ENCODE measurements around the gene GRM2. TPM values are rescaled to one million over a fixed set of nuclear protein-coding genes. Genes with fewer than 3 reads are reported as not detected.

The GRM2 gene
- total RNA-seq, 4 donors from 2014 or later, result 0.30 to 1.8 (median 0.48) TPM; not detected in 1

GRCh38 chr3:51678186-51678585 lies 28.7 kb upstream of the GRM2 start:
- H3K4me1 ChIP-seq, result no peaks in the 10 kb centered on the region
- no peak for TF ChIP-seq POLR2A (IDR thresholded peaks at IDR 0.05)
- TF ChIP-seq, protein P1, sequence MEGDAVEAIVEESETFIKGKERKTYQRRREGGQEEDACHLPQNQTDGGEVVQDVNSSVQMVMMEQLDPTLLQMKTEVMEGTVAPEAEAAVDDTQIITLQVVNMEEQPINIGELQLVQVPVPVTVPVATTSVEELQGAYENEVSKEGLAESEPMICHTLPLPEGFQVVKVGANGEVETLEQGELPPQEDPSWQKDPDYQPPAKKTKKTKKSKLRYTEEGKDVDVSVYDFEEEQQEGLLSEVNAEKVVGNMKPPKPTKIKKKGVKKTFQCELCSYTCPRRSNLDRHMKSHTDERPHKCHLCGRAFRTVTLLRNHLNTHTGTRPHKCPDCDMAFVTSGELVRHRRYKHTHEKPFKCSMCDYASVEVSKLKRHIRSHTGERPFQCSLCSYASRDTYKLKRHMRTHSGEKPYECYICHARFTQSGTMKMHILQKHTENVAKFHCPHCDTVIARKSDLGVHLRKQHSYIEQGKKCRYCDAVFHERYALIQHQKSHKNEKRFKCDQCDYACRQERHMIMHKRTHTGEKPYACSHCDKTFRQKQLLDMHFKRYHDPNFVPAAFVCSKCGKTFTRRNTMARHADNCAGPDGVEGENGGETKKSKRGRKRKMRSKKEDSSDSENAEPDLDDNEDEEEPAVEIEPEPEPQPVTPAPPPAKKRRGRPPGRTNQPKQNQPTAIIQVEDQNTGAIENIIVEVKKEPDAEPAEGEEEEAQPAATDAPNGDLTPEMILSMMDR (IDR thresholded peaks at IDR 0.05), result no peak
- H3K27ac ChIP-seq, result no peak overlapping the region
- H3K9me3 ChIP-seq, result no peaks in the 10 kb centered on the region
- H3K4me3 ChIP-seq, result no peak overlapping the region
- H3K36me3 ChIP-seq, result no peaks in the 10 kb centered on the region
- intact Hi-C loops (cut with DNase I; ENCODE audit: low total_unique reads), result no loop called here
- no peak for DNase-seq
- H3K27me3 ChIP-seq, result no peaks in the 10 kb centered on the region

GRCh38 chr3:51678641-51679040 lies 28.2 kb upstream of the GRM2 start:
- H3K4me3 ChIP-seq, result no peak overlapping the region
- no peaks in the 10 kb centered on the region for H3K9me3 ChIP-seq
- H3K27me3 ChIP-seq, result no peaks in the 10 kb centered on the region
- H3K36me3 ChIP-seq, result no peaks in the 10 kb centered on the region
- no peak for DNase-seq
- intact Hi-C loops (cut with DNase I; ENCODE audit: low total_unique reads), result no loop called here
- TF ChIP-seq, protein P1 (IDR thresholded peaks at IDR 0.05), result no peak
- no peak for TF ChIP-seq POLR2A (IDR thresholded peaks at IDR 0.05)
- H3K4me1 ChIP-seq, result no peaks in the 10 kb centered on the region
- H3K27ac ChIP-seq, result no peak overlapping the region

- no peak overlapping the region for H3K27ac ChIP-seq
- TF ChIP-seq, protein P1 (IDR thresholded peaks at IDR 0.05), result no peak
- no peak for TF ChIP-seq POLR2A (IDR thresholded peaks at IDR 0.05)
- H3K4me3 ChIP-seq, result no peak overlapping the region
- H3K9me3 ChIP-seq, result no peaks in the 10 kb centered on the region
- H3K36me3 ChIP-seq, result no peaks in the 10 kb centered on the region
- no peaks in the 10 kb centered on the region for H3K27me3 ChIP-seq
- intact Hi-C loops (cut with DNase I; ENCODE audit: low total_unique reads), result no loop called here
- no peak for DNase-seq
- no peaks in the 10 kb centered on the region for H3K4me1 ChIP-seq
Observed at GRCh38 chr3:51679318-51679717, 27.6 kb upstream of the GRM2 start.

GRCh38 chr3:51679777-51680176 lies 27.1 kb upstream of the GRM2 start:
- Histone ChIP-seq H3K27me3 (no peaks in the 10 kb centered on the region), H3K9me3 (no peaks in the 10 kb centered on the region), H3K27ac (no peak overlapping the region)

DNA sequence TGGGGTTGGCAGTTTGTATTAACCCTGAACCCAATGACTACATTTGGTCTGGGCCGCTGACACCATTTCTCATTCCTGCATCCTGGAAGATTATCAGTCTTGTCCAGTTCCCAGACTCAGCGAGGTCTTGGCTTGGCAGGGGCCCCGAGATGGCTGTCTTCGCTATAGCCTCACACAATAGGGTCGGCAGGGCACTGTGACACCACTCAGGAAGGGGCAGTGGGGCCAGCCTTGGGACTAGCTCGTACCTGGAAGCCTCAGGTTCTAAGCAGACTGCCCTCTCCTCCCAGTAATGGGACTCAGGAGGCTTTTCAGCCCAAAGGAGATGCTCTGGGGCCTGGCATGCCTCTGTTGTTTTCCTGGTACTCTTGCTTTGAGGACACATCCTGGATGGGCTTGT lies 26.7 kb upstream of the GRM2 start:
- TF ChIP-seq, protein P1 (IDR thresholded peaks at IDR 0.05), result no peak
- no peak for TF ChIP-seq POLR2A (IDR thresholded peaks at IDR 0.05)
- H3K36me3 ChIP-seq, result no peaks in the 10 kb centered on the region
- intact Hi-C loops (cut with DNase I; ENCODE audit: low total_unique reads), result no loop called here
- no peak overlapping the region for H3K4me3 ChIP-seq
- no peak overlapping the region for H3K27ac ChIP-seq
- no peak for DNase-seq
- H3K9me3 ChIP-seq, result no peaks in the 10 kb centered on the region
- no peaks in the 10 kb centered on the region for H3K27me3 ChIP-seq
- no peaks in the 10 kb centered on the region for H3K4me1 ChIP-seq

More at GRCh38 chr3:51679777-51680176, 27.1 kb upstream of the GRM2 start:
- intact Hi-C loops (cut with DNase I; ENCODE audit: low total_unique reads), result no loop called here
- TF ChIP-seq POLR2A (IDR thresholded peaks at IDR 0.05), result no peak
- TF ChIP-seq, protein P1 (IDR thresholded peaks at IDR 0.05), result no peak
- H3K36me3 ChIP-seq, result no peaks in the 10 kb centered on the region
- no peaks in the 10 kb centered on the region for H3K4me1 ChIP-seq
- DNase-seq, result no peak
- H3K4me3 ChIP-seq, result no peak overlapping the region

Data from uterus (tissue), 4 donors.